Keratinocyte (primary cell): ENCODE measurements around the gene IL15RA. TPM values are rescaled to one million over a fixed set of nuclear protein-coding genes. Genes with fewer than 3 reads are reported as not detected.

ENCODE experiments used
- DNase-seq: peaks from one replicate; pipeline ENCODE4 v3.0.0-alpha.2; 2011; ENCODE audit warnings: low read depth, missing footprints, low spot score
- FAIRE-seq: peaks from 2 replicates; lab custom pipeline; 2011; peaks lifted over from hg19 to GRCh38; lab: Jason Lieb, UNC
- H2AFZ ChIP-seq: 2 replicates; pipeline ENCODE4 v1.6.0; 2012; ENCODE audit warnings: low read length, control low read depth, inconsistent platforms; ENCODE audit not compliant: control insufficient read depth
- H3K27ac ChIP-seq: 2 replicates; pipeline ENCODE4 v1.5.1; 2011; ENCODE audit warnings: low read length; ENCODE audit not compliant: control insufficient read depth, insufficient read depth
- H3K27me3 ChIP-seq: 3 replicates; pipeline ENCODE4 v1.6.0; 2011; ENCODE audit warnings: low read length; ENCODE audit not compliant: control insufficient read depth, insufficient read depth; ENCODE audit errors: extremely low read depth
- H3K36me3 ChIP-seq, 2 experiments: 2 replicates in 1 of 2; 3 replicates in 1 of 2; pipeline ENCODE4 v1.5.1; 2011; ENCODE audit warnings: low read length in 2 of 2, mild to moderate bottlenecking in 1 of 2; ENCODE audit not compliant: control insufficient read depth in 2 of 2, insufficient read depth in 2 of 2; ENCODE audit errors: extremely low read depth in 1 of 2
- H3K4me1 ChIP-seq: 3 replicates; pipeline ENCODE4 v1.5.1; 2011; ENCODE audit warnings: low read length; ENCODE audit not compliant: control insufficient read depth, insufficient read depth; ENCODE audit errors: extremely low read depth
- H3K4me2 ChIP-seq: 3 replicates; pipeline ENCODE4 v1.6.0; 2011; ENCODE audit warnings: low read depth, low read length; ENCODE audit not compliant: control insufficient read depth, insufficient read depth; ENCODE audit errors: extremely low read depth
- H3K4me3 ChIP-seq, 3 experiments: fragments of 200-600 bp in 1 of 3; sonication (generic) in 1 of 3; 2 replicates in 2 of 3; 3 replicates in 1 of 3; pipeline ENCODE4 v1.5.1; 2011 to 2016; ENCODE audit warnings: low read length in 3 of 3, mild to moderate bottlenecking in 3 of 3, control low read depth in 2 of 3, inconsistent platforms in 1 of 3, low read depth in 1 of 3, mixed read lengths in 1 of 3, mixed run types in 1 of 3, moderate library complexity in 1 of 3; ENCODE audit not compliant: control insufficient read depth in 2 of 3, insufficient read depth in 2 of 3; ENCODE audit errors: extremely low read depth in 1 of 3
- H3K79me2 ChIP-seq: 2 replicates; pipeline ENCODE4 v1.6.0; 2012; ENCODE audit warnings: low read length; ENCODE audit not compliant: control insufficient read depth, insufficient read depth
- H3K9ac ChIP-seq: 3 replicates; pipeline ENCODE4 v1.6.0; 2011; ENCODE audit warnings: low read length; ENCODE audit not compliant: control insufficient read depth, insufficient read depth; ENCODE audit errors: extremely low read depth
- H3K9me1 ChIP-seq: 3 replicates; pipeline ENCODE4 v1.6.0; 2011; ENCODE audit warnings: low read length; ENCODE audit not compliant: control insufficient read depth, insufficient read depth; ENCODE audit errors: extremely low read depth
- H3K9me3 ChIP-seq: 2 replicates; pipeline ENCODE4 v1.5.1; 2012; ENCODE audit warnings: low read depth, low read length; ENCODE audit not compliant: control insufficient read depth
- H4K20me1 ChIP-seq: 3 replicates; pipeline ENCODE4 v1.6.0; 2011; ENCODE audit warnings: low read length; ENCODE audit not compliant: control insufficient read depth, insufficient read depth; ENCODE audit errors: extremely low read depth
- EZH2 ChIP-seq: IDR thresholded peaks from one replicate; pipeline ENCODE4 v1.6.1; 2012; ENCODE audit warnings: inconsistent platforms, mild to moderate bottlenecking, low read length, moderate library complexity
- dilution Hi-C: fragments of 300-500 bp; cut with MboI; formaldehyde crosslinking; loops from one replicate; pipeline ENCODE4 v1.7.0; 2020; ENCODE audit warnings: low sequenced_read_pairs; ENCODE audit not compliant: extremely low pct_ligation_motif_present
- polyA plus RNA-seq, 5 experiments: library from polyadenylated mRNA; depleted of rRNA in 3 of 5; stranded (reverse) in 3 of 5; stranded (forward) in 1 of 5; unstranded in 1 of 5; fragments of >200 nt; gene quantifications; 1 replicate in 1 of 5; 2 replicates in 3 of 5; 3 replicates in 1 of 5; pipeline versions ENCODE4 v1.2.1 to v1.2.3, GENCODE V29; 2011 to 2012; ENCODE audit warnings: missing spikeins in 2 of 5, low read depth in 1 of 5, low replicate concordance in 1 of 5
- TF ChIP-seq, protein P1 (sequence below), 3 experiments: IDR thresholded peaks in 1 of 3; conservative IDR thresholded peaks in 1 of 3; optimal IDR thresholded peaks in 1 of 3; 2 replicates in 2 of 3; 3 replicates in 1 of 3; pipeline versions ENCODE3 to v1.5.1; 2011; ENCODE audit warnings: low read length in 3 of 3, mild to moderate bottlenecking in 3 of 3, moderate library complexity in 2 of 3, control low read depth in 1 of 3, inconsistent platforms in 1 of 3; ENCODE audit not compliant: insufficient read depth in 2 of 3; ENCODE audit errors: extremely low read depth in 1 of 3

IL15RA gene
- polyA plus RNA-seq, 1 donor (not counting 4 experiments of a cell fraction or from before 2014, with no cell fraction given), result 3.8 TPM

DNA sequence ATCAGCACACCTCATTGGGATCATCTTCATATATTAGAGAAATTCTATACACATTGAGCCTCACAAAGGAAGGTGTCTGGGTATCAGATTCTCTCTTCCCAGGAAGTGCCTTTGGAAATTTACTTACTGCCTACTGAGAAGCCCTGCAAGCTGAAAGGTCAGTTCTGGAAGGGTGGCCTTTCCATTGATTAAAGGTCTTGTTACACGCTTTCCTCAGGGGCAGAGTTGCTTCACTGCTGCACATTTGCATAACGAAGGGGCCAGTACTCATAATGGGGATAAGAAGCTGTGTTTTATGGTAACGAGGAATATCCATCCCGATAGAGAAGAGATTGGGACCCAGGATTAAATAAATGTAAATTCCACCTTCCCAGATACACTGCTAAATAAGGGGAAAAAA lies 19.4 kb upstream of the IL15RA start:
- DNase-seq (no peak), FAIRE-seq (no peak)
- Histone ChIP-seq H3K36me3 (no peaks in the 10 kb centered on the region), H3K9ac (no peak overlapping the region), H3K4me2 (no peak overlapping the region), H3K79me2 (no peaks in the 10 kb centered on the region), H2AFZ (no peak overlapping the region), H4K20me1 (no peaks in the 10 kb centered on the region), H3K4me3 (no peak overlapping the region), H3K4me1 (no peaks in the 10 kb centered on the region), H3K27ac (no peak overlapping the region), H3K27me3 (peaks cover 19% of the 10 kb centered on the region), H3K9me1 (no peaks in the 10 kb centered on the region), H3K9me3 (no peaks in the 10 kb centered on the region)
- TF ChIP-seq EZH2, result no peak
- TF ChIP-seq, protein P1, sequence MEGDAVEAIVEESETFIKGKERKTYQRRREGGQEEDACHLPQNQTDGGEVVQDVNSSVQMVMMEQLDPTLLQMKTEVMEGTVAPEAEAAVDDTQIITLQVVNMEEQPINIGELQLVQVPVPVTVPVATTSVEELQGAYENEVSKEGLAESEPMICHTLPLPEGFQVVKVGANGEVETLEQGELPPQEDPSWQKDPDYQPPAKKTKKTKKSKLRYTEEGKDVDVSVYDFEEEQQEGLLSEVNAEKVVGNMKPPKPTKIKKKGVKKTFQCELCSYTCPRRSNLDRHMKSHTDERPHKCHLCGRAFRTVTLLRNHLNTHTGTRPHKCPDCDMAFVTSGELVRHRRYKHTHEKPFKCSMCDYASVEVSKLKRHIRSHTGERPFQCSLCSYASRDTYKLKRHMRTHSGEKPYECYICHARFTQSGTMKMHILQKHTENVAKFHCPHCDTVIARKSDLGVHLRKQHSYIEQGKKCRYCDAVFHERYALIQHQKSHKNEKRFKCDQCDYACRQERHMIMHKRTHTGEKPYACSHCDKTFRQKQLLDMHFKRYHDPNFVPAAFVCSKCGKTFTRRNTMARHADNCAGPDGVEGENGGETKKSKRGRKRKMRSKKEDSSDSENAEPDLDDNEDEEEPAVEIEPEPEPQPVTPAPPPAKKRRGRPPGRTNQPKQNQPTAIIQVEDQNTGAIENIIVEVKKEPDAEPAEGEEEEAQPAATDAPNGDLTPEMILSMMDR (optimal IDR thresholded peaks at IDR 0.05 in 1 of 3, IDR thresholded peaks at IDR 0.05 in 1 of 3, conservative IDR thresholded peaks at IDR 0.05 in 1 of 3; ENCODE audit: extremely low read depth in 1 of 3, insufficient read depth in 2 of 3, low read length in 3 of 3), result no peak
- dilution Hi-C loops, result no loop called here

GRCh38 chr10:5992398-5992797 lies 15.1 kb upstream of the IL15RA start:
- FAIRE-seq (no peak), DNase-seq (no peak)
- Histone ChIP-seq H3K9me3 (no peaks in the 10 kb centered on the region), H3K4me3 (no peak overlapping the region), H4K20me1 (no peaks in the 10 kb centered on the region), H3K27me3 (no peaks in the 10 kb centered on the region), H2AFZ (no peak overlapping the region), H3K27ac (no peak overlapping the region), H3K9ac (no peak overlapping the region), H3K4me1 (no peaks in the 10 kb centered on the region), H3K9me1 (no peaks in the 10 kb centered on the region), H3K36me3 (no peaks in the 10 kb centered on the region), H3K79me2 (no peaks in the 10 kb centered on the region), H3K4me2 (no peak overlapping the region)
- dilution Hi-C loops, result no loop called here
- TF ChIP-seq, protein P1 (optimal IDR thresholded peaks at IDR 0.05 in 1 of 3, IDR thresholded peaks at IDR 0.05 in 1 of 3, conservative IDR thresholded peaks at IDR 0.05 in 1 of 3; ENCODE audit: extremely low read depth in 1 of 3, insufficient read depth in 2 of 3, low read length in 3 of 3), result no peak
- TF ChIP-seq EZH2, result no peak
